Activated T-cell treated with anti-CD3 and anti-CD28 coated beads, Interleukin-2, amount 50 U/mL, for 24 hours (primary cell): Measurements from ENCODE around the gene CACNA1I.

Experiments
- DNase-seq: peaks from one replicate; pipeline ENCODE4 v3.0.0-alpha.2; 2020
- H3K27ac Mint-ChIP-seq: 2 replicates; pipeline ENCODE4 v1.8.0; 2020; ENCODE audit warnings: mild to moderate bottlenecking, mixed read lengths
- H3K27me3 Mint-ChIP-seq: 2 replicates; pipeline ENCODE4 v1.8.0; 2020; ENCODE audit warnings: mixed read lengths
- H3K36me3 Mint-ChIP-seq: 2 replicates; pipeline ENCODE4 v1.8.0; 2020; ENCODE audit warnings: low read depth, mixed read lengths
- H3K4me1 Mint-ChIP-seq: 2 replicates; pipeline ENCODE4 v1.8.0; 2020; ENCODE audit warnings: low read depth, mixed read lengths
- H3K4me3 Mint-ChIP-seq: 2 replicates; pipeline ENCODE4 v1.8.0; 2020; ENCODE audit warnings: mild to moderate bottlenecking, moderate library complexity, mixed read lengths
- H3K9me3 Mint-ChIP-seq: 2 replicates; pipeline ENCODE4 v1.8.0; 2020; ENCODE audit warnings: mixed read lengths

CACNA1I gene

DNA sequence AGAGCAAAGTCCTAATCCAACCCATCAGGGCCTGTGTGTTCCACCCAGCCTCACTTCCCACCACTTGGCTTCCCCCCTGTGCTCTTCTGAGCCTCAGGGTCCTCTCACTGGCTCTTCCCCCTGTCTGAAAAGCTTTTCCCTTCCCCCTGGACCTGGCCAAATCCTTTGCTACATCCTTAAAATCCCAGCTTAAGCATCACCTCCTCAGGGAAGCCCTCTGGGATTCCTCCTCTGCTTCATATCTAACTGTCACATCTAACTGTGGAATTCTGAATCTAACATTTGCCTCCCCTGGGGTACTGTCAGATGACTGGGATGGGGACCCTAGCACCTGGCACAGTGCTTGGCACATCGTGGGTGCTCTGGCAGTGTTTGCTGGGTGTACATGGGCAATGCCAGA, 985 bp downstream of the CACNA1I start:
- no peak for DNase-seq
- Mint-ChIP-seq H3K4me1 (peaks cover 17% of the 10 kb centered on the region), H3K9me3 (no peaks in the 10 kb centered on the region), H3K27ac (no peak overlapping the region), H3K27me3 (no peaks in the 10 kb centered on the region), H3K36me3 (no peaks in the 10 kb centered on the region), H3K4me3 (no peak overlapping the region)

DNA sequence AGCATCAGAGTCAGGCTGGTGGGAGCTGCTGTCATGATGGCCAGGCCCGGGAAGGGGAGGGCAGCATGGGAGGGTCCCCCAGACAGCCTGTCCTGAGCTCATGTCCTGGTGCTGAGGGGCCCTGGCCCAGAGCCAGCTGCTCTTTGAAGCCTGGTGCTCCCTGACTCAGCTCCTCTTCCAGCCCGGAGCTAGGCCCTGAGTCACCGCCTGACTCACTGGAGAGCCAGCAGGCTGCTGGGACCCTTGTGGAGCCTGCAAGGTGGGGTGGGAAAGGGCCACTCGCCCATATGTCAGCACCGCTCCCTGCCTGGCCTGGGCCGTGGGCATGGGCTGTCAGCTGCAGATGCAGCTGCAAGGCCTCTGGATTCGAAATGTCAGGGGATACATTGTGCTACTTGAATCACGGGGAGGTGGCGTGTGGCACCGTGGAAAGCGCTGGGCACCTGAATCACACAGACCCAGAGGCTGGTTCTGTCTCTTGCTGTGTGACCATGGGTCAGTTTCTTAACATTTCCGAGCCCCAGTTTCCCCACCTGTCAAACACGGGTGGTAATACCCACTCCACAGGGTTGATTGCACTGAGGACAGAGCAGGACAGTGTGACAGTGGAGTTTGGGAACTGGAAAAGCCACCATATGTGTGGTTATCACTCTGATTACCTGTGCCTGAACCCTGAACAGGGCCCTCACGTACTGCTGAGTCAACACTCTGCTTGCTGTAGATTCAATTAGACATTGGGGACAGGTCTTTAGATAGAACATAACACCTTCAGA, 4.4 kb downstream of the CACNA1I start:
- Mint-ChIP-seq H3K4me3 (no peak overlapping the region), H3K9me3 (no peaks in the 10 kb centered on the region), H3K36me3 (no peaks in the 10 kb centered on the region), H3K4me1 (no peaks in the 10 kb centered on the region), H3K27me3 (peaks cover 6% of the 10 kb centered on the region), H3K27ac (no peak overlapping the region)
- DNase-seq = no peak

DNA sequence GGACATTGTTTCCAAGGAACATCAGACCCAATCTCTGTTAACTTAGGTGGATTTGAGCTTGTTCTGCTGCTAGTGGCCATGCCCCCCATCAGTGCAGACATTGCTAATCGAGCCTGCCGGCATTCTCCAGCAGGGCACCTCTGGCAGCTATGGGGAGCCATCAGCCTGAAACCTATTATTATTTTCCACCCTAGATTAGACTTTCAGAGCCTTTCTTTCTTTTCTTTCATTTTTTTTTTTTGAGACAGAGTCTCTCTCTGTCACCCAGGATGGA, 4.9 kb downstream of the CACNA1I start:
- Mint-ChIP-seq H3K4me3 (no peak overlapping the region), H3K27me3 (peaks cover 6% of the 10 kb centered on the region)

DNA sequence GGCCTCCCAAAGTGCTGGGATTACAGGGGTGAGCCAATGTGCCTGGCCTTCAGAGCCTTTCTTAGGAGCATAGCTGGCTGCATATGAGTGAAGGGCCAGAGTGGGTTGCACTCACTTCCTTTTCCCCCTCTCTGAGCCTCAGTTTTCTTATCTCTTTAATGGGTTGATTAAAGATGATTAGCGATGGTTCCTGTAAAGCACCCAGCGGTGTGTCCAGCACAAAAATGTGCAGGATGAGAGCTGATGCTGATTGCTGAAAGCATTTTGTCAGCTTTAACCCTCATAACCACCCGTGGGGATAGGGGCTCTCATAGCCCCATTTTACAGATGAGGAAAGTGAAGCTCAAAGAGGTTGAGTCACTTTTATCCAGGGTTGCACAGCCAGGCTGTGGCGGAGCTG, 5.5 kb downstream of the CACNA1I start:
- DNase-seq = no peak
- Mint-ChIP-seq H3K4me3 (no peak overlapping the region), H3K36me3 (no peaks in the 10 kb centered on the region), H3K27ac (no peak overlapping the region), H3K4me1 (no peaks in the 10 kb centered on the region), H3K27me3 (peaks cover 6% of the 10 kb centered on the region), H3K9me3 (no peaks in the 10 kb centered on the region)

More for the DNA sequence above, 4.9 kb downstream of the CACNA1I start:
- DNase-seq = no peak
- H3K4me1 Mint-ChIP-seq = no peaks in the 10 kb centered on the region
- H3K27ac Mint-ChIP-seq = no peak overlapping the region
- no peaks in the 10 kb centered on the region for H3K9me3 Mint-ChIP-seq
- no peaks in the 10 kb centered on the region for H3K36me3 Mint-ChIP-seq

DNA sequence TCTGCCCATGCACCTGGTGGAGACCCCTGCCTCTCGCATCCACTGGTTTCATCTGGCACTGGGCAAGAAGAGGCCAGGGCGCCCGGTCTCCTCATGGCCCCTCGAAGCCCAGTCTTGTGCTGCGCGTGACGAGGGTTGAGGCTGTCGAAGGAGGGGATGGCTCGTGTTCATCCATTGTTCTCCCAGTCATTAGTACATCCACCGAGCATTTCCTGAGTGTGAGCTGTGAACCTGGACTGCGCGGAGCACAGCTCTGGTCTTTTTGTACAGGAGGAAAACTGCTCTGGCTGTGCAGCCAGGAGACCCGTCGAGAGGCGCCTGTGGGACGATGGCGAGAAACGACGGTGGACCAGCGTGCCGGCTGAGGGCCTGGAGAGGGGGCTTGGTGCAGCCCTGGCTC, 6.8 kb downstream of the CACNA1I start:
- no peak for DNase-seq
- no peaks in the 10 kb centered on the region for H3K36me3 Mint-ChIP-seq
- H3K4me1 Mint-ChIP-seq = no peaks in the 10 kb centered on the region
- peaks cover 6% of the 10 kb centered on the region for H3K27me3 Mint-ChIP-seq
- H3K4me3 Mint-ChIP-seq = no peak overlapping the region
- no peak overlapping the region for H3K27ac Mint-ChIP-seq
- no peaks in the 10 kb centered on the region for H3K9me3 Mint-ChIP-seq

DNA sequence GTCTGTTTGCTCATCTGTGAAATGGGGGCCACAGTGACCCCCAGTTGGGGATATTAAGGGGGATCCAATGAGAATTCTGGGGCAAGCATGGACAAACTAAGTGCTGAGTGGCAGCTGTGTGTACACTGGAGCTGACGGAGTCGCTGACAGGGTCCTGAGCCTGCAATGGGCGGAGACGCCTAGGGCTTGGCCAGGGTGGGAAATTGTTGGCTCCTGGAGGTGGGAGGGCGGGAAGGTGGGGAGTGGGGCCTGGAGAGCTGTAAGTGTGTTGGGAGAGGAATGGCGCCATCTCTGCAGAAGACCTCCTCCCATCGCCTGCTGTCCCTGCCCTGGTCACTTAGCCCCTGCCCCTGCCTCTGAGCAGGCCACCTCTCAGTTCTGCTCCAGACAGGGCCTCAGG, 7.3 kb downstream of the CACNA1I start:
- DNase-seq = no peak
- Mint-ChIP-seq H3K9me3 (no peaks in the 10 kb centered on the region), H3K27me3 (peaks cover 6% of the 10 kb centered on the region), H3K36me3 (no peaks in the 10 kb centered on the region), H3K27ac (no peak overlapping the region), H3K4me3 (no peak overlapping the region), H3K4me1 (no peaks in the 10 kb centered on the region)

DNA sequence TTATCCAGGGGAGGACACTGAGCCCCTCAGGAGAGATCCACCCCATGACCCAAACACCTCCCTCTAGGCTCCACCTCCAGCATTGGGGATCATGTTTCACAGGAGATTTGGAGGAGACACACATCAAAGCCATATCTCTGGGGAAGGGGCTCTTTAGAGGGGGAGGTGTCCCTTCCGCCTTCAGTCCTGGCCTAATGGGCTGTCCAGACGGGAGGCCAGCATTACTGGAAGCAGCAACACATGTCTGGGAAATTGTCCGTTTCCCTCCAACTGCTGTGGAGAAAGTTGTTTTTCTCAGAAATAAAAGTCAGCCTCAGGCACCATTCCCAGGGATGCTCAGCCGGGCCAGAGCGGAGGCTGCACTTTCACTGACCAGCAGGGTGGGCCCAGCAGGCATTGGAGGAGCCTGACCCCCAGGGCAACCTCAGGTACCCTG, 9.5 kb downstream of the CACNA1I start:
- H3K9me3 Mint-ChIP-seq = no peaks in the 10 kb centered on the region
- no peak overlapping the region for H3K4me3 Mint-ChIP-seq
- H3K4me1 Mint-ChIP-seq = no peaks in the 10 kb centered on the region
- no peak overlapping the region for H3K27ac Mint-ChIP-seq
- H3K36me3 Mint-ChIP-seq = no peaks in the 10 kb centered on the region
- no peak for DNase-seq
- H3K27me3 Mint-ChIP-seq = peaks cover 6% of the 10 kb centered on the region

DNA sequence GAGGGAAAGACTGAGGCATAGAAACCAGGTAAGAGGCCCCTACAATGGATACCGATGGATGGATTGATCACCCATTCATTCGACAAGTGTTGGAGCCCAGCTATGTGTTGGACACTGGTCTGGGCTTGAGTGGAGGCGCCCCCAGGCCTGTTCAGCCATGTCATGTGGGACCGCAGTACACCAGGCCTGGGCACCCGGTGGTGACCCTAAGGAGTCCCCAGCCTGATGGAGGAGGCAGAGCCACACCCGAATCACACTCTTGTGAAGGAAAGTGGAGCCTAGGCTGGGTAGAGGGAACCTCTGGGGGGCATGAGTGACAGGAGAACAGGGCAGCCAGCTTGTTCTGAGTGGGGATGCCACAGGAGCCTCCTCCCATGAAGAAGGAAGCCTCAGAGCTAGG, 10.2 kb downstream of the CACNA1I start:
- no peak for DNase-seq
- no peaks in the 10 kb centered on the region for H3K4me1 Mint-ChIP-seq
- no peaks in the 10 kb centered on the region for H3K9me3 Mint-ChIP-seq
- no peak overlapping the region for H3K27ac Mint-ChIP-seq
- no peaks in the 10 kb centered on the region for H3K36me3 Mint-ChIP-seq
- H3K27me3 Mint-ChIP-seq = peaks cover 6% of the 10 kb centered on the region
- no peak overlapping the region for H3K4me3 Mint-ChIP-seq

DNA sequence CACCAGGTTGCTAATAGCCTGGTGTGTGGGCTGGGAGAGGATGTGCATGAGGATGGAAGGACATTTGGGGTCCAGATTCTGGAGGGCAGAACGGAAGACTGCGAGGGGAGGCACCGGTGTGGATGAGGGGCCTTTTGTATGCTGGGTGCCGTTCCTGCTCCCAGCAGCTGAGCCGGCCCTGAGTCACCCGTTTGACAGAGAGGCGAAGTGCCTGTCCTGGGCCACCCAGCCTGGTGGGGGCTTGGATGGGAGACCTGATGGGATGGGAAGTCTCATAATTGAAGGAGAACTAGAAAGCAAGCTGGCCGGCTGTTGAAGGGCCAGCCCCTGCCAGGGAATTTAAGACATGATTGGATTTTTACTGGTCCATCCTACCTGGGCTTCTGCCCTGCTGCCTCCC, 10.8 kb downstream of the CACNA1I start:
- peaks cover 6% of the 10 kb centered on the region for H3K27me3 Mint-ChIP-seq
- no peaks in the 10 kb centered on the region for H3K36me3 Mint-ChIP-seq
- no peaks in the 10 kb centered on the region for H3K4me1 Mint-ChIP-seq
- H3K4me3 Mint-ChIP-seq = no peak overlapping the region
- H3K9me3 Mint-ChIP-seq = no peaks in the 10 kb centered on the region
- H3K27ac Mint-ChIP-seq = no peak overlapping the region
- DNase-seq = no peak

DNA sequence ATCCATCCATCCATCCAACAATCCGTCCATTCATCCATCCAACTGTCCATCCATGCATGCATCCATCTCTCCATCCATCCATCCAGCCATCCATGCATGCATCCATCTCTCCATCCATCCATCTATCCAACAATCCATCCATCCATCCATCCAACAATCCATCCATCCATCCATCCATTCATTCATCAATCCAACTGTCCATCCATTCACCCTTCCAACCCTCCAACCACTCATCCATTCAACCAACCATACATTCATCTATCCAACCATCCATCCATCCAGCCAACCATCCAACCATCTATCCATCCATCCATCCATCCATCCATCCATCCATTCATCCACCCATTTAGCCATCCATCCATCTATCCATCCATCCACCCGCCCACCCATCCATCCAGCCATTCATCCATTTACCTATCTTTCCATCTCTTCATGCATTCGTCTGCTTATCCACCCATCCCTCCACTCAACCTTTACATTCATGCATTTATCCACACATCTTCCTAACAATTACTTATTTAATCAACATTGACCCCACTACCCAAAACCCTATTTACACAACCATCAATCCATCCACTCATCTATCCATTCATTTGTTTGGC, 12.6 kb downstream of the CACNA1I start:
- H3K27me3 Mint-ChIP-seq = peaks cover 6% of the 10 kb centered on the region

DNA sequence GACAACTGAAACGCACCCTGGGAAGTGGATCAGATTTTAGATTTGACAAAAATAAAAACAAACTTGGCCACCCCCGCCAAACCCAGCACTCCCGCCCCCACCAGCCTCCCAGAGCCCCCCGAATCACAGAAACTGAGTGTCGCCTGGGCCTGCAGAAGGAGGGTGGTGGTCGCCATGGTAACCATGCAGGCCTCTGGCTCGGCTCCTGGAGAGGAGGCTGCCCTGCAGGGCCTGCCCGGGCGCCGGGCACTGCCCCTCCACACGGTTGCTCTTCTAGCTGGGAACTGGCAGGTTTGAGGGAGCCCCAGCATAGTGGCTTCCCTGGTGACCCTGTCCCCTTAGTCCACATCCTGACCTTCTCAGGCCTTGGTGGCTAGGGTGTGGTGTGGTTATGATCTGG, 19.3 kb downstream of the CACNA1I start:
- no peaks in the 10 kb centered on the region for H3K27me3 Mint-ChIP-seq
- H3K27ac Mint-ChIP-seq = no peak overlapping the region
- no peaks in the 10 kb centered on the region for H3K9me3 Mint-ChIP-seq

More for the DNA sequence above, 12.6 kb downstream of the CACNA1I start:
- H3K9me3 Mint-ChIP-seq = no peaks in the 10 kb centered on the region
- no peaks in the 10 kb centered on the region for H3K4me1 Mint-ChIP-seq
- H3K27ac Mint-ChIP-seq = no peak overlapping the region
- H3K36me3 Mint-ChIP-seq = no peaks in the 10 kb centered on the region
- H3K4me3 Mint-ChIP-seq = no peak overlapping the region
- DNase-seq = no peak

DNA sequence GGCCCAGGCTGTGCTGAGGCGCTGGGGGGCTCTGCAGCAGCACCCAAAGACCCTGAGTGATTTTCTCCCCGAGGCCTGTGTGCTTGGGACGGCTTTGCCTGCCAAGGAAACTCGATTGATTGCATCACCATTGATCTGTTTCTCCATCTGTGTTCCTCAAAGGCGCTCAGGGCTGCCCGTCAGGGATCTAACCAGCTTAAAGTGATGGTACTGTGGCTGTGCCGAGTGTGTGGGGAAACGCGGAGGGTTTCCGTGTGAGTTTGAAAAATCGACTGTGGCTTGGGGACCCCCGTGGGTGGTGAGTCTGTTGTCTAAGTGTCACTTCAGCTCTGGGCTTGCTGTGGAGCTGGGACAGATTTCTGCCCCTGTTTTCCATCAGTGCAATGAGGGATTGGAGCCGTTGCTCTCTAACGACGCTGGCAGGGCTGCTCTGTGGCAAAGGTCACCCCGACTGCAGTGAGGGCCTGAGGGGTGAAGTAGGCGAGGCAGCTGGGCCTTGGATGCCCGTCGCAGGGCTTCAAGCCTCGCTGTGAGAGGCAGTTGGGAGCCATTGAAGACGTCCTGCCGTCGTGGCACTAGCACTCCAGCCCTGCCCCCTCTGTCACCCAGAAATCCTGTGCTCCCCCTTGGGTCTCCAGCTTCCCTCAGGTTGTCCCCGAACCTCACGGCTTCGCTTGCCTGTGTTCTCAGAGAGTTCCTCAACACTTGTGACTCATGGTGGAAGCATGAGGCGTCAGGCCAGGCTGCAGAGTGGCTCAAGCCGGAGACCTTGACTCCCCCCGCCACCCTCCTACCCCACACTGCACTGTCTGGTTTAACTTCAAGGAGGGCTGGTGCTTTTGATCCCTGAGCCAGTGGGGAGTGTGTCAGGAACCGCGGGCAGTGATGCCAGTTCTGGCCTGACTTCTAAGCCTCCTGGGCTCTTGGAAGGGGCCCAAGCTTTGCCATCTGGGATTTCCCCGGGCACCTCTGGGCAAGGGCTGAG, 21.8 kb downstream of the CACNA1I start:
- DNase-seq = no peak
- H3K27me3 Mint-ChIP-seq = peaks cover 7% of the 10 kb centered on the region

More for the DNA sequence above, 19.3 kb downstream of the CACNA1I start:
- DNase-seq = no peak
- no peaks in the 10 kb centered on the region for H3K4me1 Mint-ChIP-seq
- no peak overlapping the region for H3K4me3 Mint-ChIP-seq
- no peaks in the 10 kb centered on the region for H3K36me3 Mint-ChIP-seq

DNA sequence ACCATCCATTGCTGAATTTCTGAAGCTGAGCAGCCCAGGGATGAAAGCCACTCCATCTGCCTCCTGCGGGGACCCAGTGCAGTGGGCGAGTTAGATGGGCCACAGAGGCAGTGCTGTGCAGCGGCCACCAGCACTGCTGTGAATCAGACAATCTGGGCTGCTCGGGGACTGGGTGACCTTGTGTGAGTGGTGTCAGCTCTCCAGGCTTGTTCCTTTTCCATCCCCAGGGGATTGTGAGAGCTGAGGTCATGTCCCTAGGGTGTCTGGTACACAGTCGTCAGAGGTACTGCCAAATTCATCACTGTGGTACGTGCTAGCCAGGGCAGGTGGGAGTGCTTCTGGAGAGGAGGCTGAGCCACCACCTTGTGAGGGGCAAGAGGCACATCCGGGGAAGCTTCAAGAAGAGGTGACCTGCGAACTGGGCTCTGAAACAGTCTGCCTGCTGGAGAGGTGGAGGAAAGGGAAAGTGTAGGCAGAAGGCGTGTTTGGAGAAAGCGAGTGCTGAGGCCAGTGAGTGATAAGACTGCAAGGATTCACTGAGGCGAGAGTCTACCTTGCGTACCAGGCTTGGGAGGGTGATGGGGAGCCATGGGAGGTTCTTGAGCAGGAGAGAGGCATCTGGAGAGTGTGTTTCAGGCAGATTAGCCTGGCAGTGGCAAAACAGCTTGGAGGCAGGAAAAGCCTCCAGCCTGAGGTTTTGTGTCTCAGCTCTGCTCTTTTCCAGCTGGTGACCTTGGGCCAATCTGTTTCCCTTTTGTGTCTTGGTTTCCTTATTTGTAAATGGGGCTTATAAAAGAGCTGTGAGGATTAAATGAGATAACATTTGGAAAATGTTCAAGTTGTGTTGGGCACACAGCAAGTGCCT, 22.7 kb downstream of the CACNA1I start:
- peaks cover 15% of the 10 kb centered on the region for H3K27me3 Mint-ChIP-seq
- no peaks in the 10 kb centered on the region for H3K36me3 Mint-ChIP-seq
- no peak overlapping the region for H3K27ac Mint-ChIP-seq
- no peak for DNase-seq
- H3K4me1 Mint-ChIP-seq = peaks cover 4% of the 10 kb centered on the region
- H3K4me3 Mint-ChIP-seq = no peak overlapping the region
- no peaks in the 10 kb centered on the region for H3K9me3 Mint-ChIP-seq

More for the DNA sequence above, 21.8 kb downstream of the CACNA1I start:
- Mint-ChIP-seq H3K36me3 (no peaks in the 10 kb centered on the region), H3K4me3 (no peak overlapping the region), H3K4me1 (no peaks in the 10 kb centered on the region), H3K27ac (no peak overlapping the region), H3K9me3 (no peaks in the 10 kb centered on the region)

DNA sequence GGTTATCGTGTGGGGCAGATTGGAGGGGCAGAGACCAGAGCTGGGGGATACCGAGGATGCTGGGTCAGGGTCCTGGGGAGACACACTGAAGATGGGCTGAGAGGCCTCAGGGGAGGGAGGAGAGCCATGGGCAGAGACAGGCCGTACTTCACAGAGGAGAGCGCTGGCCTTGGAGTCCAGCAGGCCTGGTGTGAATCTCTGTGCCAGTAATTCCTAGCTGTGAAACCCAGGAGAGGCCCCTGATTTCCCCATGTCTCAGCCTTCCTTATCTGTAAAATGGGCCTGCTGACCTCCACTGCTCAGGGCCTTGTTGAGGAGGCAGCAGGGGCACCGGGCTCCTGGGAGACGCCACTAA, 23.4 kb downstream of the CACNA1I start:
- Mint-ChIP-seq H3K4me1 (peaks cover 7% of the 10 kb centered on the region), H3K36me3 (no peaks in the 10 kb centered on the region), H3K27me3 (peaks cover 18% of the 10 kb centered on the region), H3K27ac (no peak overlapping the region), H3K9me3 (no peaks in the 10 kb centered on the region), H3K4me3 (no peak overlapping the region)
- DNase-seq = no peak
